ENCODE results near the gene SMYD4.
"Not testable (repeated sequence)": the region's sequence is repeated elsewhere in the genome, so short reads cannot be mapped to it uniquely, and the experiment has no call there.

DNA sequence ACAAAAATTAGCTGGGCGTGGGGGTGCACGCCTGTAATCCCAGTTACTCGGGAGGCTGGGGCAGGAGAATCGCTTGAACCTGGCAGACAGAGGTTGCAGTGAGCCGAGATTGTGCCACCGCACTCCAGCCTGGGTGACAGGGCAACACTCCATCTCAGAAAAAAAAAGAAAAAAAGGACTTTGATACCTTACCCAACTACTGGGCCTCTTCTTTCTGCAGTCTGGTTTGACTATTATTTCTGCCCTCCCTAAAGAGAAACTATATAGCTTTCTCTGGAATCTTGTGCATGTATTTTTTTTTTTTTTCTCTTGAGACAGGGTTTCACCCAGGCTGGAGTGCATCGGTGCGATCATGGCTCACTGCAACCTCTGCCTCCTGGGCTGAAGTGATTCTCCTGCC, 31.9 kb downstream of the SMYD4 start:
- TF ChIP-seq, protein P1, sequence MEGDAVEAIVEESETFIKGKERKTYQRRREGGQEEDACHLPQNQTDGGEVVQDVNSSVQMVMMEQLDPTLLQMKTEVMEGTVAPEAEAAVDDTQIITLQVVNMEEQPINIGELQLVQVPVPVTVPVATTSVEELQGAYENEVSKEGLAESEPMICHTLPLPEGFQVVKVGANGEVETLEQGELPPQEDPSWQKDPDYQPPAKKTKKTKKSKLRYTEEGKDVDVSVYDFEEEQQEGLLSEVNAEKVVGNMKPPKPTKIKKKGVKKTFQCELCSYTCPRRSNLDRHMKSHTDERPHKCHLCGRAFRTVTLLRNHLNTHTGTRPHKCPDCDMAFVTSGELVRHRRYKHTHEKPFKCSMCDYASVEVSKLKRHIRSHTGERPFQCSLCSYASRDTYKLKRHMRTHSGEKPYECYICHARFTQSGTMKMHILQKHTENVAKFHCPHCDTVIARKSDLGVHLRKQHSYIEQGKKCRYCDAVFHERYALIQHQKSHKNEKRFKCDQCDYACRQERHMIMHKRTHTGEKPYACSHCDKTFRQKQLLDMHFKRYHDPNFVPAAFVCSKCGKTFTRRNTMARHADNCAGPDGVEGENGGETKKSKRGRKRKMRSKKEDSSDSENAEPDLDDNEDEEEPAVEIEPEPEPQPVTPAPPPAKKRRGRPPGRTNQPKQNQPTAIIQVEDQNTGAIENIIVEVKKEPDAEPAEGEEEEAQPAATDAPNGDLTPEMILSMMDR (IDR thresholded peaks at IDR 0.05; ENCODE audit: insufficient read depth, low read length): not testable (repeated sequence)
- TF ChIP-seq, protein P2, sequence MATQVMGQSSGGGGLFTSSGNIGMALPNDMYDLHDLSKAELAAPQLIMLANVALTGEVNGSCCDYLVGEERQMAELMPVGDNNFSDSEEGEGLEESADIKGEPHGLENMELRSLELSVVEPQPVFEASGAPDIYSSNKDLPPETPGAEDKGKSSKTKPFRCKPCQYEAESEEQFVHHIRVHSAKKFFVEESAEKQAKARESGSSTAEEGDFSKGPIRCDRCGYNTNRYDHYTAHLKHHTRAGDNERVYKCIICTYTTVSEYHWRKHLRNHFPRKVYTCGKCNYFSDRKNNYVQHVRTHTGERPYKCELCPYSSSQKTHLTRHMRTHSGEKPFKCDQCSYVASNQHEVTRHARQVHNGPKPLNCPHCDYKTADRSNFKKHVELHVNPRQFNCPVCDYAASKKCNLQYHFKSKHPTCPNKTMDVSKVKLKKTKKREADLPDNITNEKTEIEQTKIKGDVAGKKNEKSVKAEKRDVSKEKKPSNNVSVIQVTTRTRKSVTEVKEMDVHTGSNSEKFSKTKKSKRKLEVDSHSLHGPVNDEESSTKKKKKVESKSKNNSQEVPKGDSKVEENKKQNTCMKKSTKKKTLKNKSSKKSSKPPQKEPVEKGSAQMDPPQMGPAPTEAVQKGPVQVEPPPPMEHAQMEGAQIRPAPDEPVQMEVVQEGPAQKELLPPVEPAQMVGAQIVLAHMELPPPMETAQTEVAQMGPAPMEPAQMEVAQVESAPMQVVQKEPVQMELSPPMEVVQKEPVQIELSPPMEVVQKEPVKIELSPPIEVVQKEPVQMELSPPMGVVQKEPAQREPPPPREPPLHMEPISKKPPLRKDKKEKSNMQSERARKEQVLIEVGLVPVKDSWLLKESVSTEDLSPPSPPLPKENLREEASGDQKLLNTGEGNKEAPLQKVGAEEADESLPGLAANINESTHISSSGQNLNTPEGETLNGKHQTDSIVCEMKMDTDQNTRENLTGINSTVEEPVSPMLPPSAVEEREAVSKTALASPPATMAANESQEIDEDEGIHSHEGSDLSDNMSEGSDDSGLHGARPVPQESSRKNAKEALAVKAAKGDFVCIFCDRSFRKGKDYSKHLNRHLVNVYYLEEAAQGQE (IDR thresholded peaks at IDR 0.05; ENCODE audit: insufficient replicate concordance, low read depth): not testable (repeated sequence)
- TF ChIP-seq POLR2AphosphoS5 (IDR thresholded peaks at IDR 0.05; ENCODE audit: low read depth): not testable (repeated sequence)
